Measurements from ENCODE around the gene DOCK4.

GRCh38 chr7:111863269-111863668 lies 342.9 kb downstream of the DOCK4 start:
- TF ChIP-seq CTCF (optimal IDR thresholded peaks at IDR 0.05 in 1 of 3, IDR thresholded peaks at IDR 0.05 in 1 of 3, conservative IDR thresholded peaks at IDR 0.05 in 1 of 3; ENCODE audit: extremely low read depth in 1 of 3, insufficient read depth in 2 of 3, low read length in 3 of 3) (no peak), EZH2 (IDR thresholded peaks at IDR 0.05; ENCODE audit: low read length) (no peak)
